Activated CD4-positive, alpha-beta T cell treated with anti-CD3 and anti-CD28 coated beads, Interleukin-2, amount 50 U/mL, for 16 hours (primary cell): ENCODE data around the gene UTP3.
"Not testable (repeated sequence)": the region's sequence is repeated elsewhere in the genome, so short reads cannot be mapped to it uniquely, and the experiment has no call there.

Experiments
- DNase-seq: peaks from one replicate; pipeline ENCODE4 v3.0.0-alpha.2; 2020

The UTP3 gene

GRCh38 chr4:70687821-70688794 is at the start of gene UTP3:
Gene UTP3 (plus strand): TSS chr4:70688532. CDS start chr4:70688678, 146 bp downstream.
- DNase-seq: peak; percentile 95

GRCh38 chr4:70640192-70640591 is 48.1 kb upstream of the UTP3 start:
- DNase-seq: peak; percentile 48

GRCh38 chr4:70650741-70651140 is 37.6 kb upstream of the UTP3 start:
- not testable (repeated sequence) for DNase-seq

GRCh38 chr4:70651864-70652506 is 36.3 kb upstream of the UTP3 start:
- peak; percentile 36 for DNase-seq

- no peak for DNase-seq
Measured at GRCh38 chr4:70654605-70655011, 33.7 kb upstream of the UTP3 start.

- DNase-seq: no peak
Measured at GRCh38 chr4:70657326-70657725, 31.0 kb upstream of the UTP3 start.

GRCh38 chr4:70658418-70658817 is 29.9 kb upstream of the UTP3 start:
- DNase-seq: no peak

- DNase-seq: no peak
Measured at GRCh38 chr4:70660106-70660505, 28.2 kb upstream of the UTP3 start.

GRCh38 chr4:70661309-70661922 is 26.9 kb upstream of the UTP3 start:
- DNase-seq: peak; percentile 63

- DNase-seq: no peak
Measured at GRCh38 chr4:70666369-70666768, 22.0 kb upstream of the UTP3 start, which contains the start of gene JCHAIN. Gene JCHAIN (minus strand): TSS chr4:70666508. CDS start chr4:70666490, 18 bp downstream.

- DNase-seq: no peak
Measured at GRCh38 chr4:70667740-70668535, 20.4 kb upstream of the UTP3 start.

- DNase-seq: no peak
Measured at GRCh38 chr4:70670332-70671014, 17.9 kb upstream of the UTP3 start.

GRCh38 chr4:70671091-70671490 is 17.2 kb upstream of the UTP3 start:
- DNase-seq: no peak

- DNase-seq: no peak
Measured at GRCh38 chr4:70674191-70674590, 14.1 kb upstream of the UTP3 start.

GRCh38 chr4:70674731-70675130 is 13.6 kb upstream of the UTP3 start:
- DNase-seq: no peak

GRCh38 chr4:70676554-70677090 is 11.7 kb upstream of the UTP3 start:
- DNase-seq: no peak

GRCh38 chr4:70678383-70678999 is 9.8 kb upstream of the UTP3 start:
- no peak for DNase-seq

- no peak for DNase-seq
Measured at GRCh38 chr4:70680934-70681333, 7.4 kb upstream of the UTP3 start.

- DNase-seq: no peak
Measured at GRCh38 chr4:70681704-70682103, 6.6 kb upstream of the UTP3 start.

GRCh38 chr4:70682142-70682541 is 6.2 kb upstream of the UTP3 start:
- DNase-seq: not testable (repeated sequence)

GRCh38 chr4:70687392-70687791 is 940 bp upstream of the UTP3 start:
- peak; percentile 14 for DNase-seq
